Esophagus muscularis mucosa (tissue), 4 donors: ENCODE results near the gene ELMO2.

ENCODE experiments used
- CTCF ChIP-seq, 3 experiments: fragments of 200-600 bp in 2 of 3; fragments of 450-650 bp in 1 of 3; sonication (generic) in 2 of 3; IDR thresholded peaks; one replicate each; pipeline ENCODE4 v1.5.1; 2017 to 2019; ENCODE audit warnings: antibody characterized with exemption in 3 of 3, mild to moderate bottlenecking in 2 of 3, moderate library complexity in 1 of 3
- EP300 ChIP-seq: sonication (generic); formaldehyde crosslinking; IDR thresholded peaks from one replicate; pipeline ENCODE4 v1.6.1; 2017; ENCODE audit warnings: antibody characterized with exemption
- POLR2A ChIP-seq: fragments of 450-650 bp; IDR thresholded peaks from one replicate; pipeline ENCODE4 v1.6.1; 2017; ENCODE audit warnings: antibody characterized with exemption, moderate library complexity, mild to moderate bottlenecking, low read depth
- POLR2AphosphoS5 ChIP-seq, 2 donors: sonication (generic); formaldehyde crosslinking; IDR thresholded peaks; one replicate each; pipeline ENCODE4 v1.6.1; 2017; ENCODE audit warnings: antibody characterized with exemption in 2 of 2

GRCh38 chr20:46406200-46406985 lies at the start of gene ELMO2:
- TF ChIP-seq CTCF (IDR thresholded peaks at IDR 0.05): peak in 2 of 3 experiments; percentile 3 to 37
- TF ChIP-seq EP300: no peak
- peak; percentile 80 to 87 for TF ChIP-seq POLR2AphosphoS5 (IDR thresholded peaks at IDR 0.05)
- peak; percentile 51 for TF ChIP-seq POLR2A
